Non-pigmented ciliary epithelial cell (primary cell): ENCODE results near the gene DRP2.
"Not testable (repeated sequence)": the region's sequence is repeated elsewhere in the genome, so short reads cannot be mapped to it uniquely, and the experiment has no call there.

Source experiments
- DNase-seq: peaks from one replicate; pipeline ENCODE4 v3.0.0-alpha.2; 2010; ENCODE audit warnings: low read depth

Gene DRP2

DNA sequence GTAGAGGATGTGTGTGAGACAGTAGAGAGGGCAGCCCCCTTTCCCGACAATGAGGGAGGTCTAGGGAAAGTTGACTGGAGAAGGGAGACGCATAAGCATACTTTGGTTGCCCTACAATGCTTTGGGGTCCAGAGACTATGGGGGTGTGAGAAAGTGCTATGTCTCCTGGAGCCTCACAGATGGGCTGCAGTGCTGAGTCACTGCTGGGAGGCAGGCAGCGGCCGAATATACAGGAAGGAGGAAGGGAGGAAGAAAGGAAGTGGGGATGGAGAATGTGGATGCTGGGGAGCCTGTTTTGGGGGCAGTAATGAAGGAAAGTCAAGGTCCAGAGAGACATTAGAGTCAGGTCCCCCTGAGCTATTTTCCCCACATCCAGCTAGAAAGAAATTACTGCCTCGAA, 12.7 kb downstream of the DRP2 start:
- no peak for DNase-seq

DNA sequence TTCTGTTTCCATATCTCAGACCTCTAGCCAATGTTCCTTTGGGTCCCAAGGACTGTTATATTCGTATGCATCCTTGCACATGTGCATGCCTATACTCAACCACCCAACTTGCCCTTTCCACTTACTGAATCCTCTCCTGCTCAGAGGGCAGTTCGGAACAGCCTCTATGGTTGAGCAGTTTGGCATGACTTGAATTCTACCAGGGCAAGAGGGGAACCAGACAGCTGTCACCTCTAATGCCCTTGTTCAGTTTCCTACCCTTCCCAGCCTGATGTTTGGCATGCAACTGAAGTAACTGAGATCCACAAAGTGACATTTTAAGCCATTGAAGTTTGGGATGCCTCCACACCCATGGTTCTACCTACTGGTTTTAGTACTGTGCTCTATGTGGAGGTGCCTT, 17.5 kb downstream of the DRP2 start:
- DNase-seq, result no peak

DNA sequence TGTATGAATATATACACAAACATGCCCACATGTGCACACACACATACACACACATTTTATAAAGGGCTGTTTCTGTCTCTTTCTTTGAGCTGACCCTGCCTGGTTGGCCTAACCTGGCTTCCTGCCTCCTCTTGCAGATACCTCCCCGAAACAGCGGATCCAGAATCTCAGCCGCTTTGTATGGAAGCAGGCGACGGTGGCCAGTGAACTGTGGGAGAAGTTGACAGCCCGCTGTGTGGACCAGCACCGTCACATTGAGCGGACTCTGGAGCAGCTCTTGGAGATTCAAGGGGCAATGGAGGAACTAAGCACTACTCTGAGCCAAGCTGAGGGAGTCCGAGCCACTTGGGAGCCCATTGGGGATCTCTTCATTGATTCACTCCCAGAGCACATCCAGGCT, 21.9 kb downstream of the DRP2 start:
- no peak for DNase-seq

DNA sequence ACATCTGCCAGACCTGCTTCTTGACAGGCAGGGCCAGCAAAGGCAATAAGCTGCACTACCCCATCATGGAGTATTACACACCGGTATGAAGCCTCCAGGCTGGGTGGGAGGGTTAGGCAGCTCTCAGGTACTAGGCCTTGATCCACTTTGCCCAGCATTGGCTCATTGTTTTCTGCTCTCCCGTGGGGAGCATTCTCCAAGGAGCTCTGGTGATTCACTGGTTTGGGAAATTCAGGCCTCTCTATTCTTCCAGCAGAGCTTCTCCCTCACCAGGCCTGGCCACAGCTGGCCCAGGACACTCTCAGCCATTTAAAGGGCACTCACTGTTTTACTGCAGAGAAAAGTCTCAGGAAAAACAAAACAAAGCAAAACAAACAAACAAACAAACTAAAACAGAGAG, 33.0 kb downstream of the DRP2 start:
- DNase-seq, result no peak

DNA sequence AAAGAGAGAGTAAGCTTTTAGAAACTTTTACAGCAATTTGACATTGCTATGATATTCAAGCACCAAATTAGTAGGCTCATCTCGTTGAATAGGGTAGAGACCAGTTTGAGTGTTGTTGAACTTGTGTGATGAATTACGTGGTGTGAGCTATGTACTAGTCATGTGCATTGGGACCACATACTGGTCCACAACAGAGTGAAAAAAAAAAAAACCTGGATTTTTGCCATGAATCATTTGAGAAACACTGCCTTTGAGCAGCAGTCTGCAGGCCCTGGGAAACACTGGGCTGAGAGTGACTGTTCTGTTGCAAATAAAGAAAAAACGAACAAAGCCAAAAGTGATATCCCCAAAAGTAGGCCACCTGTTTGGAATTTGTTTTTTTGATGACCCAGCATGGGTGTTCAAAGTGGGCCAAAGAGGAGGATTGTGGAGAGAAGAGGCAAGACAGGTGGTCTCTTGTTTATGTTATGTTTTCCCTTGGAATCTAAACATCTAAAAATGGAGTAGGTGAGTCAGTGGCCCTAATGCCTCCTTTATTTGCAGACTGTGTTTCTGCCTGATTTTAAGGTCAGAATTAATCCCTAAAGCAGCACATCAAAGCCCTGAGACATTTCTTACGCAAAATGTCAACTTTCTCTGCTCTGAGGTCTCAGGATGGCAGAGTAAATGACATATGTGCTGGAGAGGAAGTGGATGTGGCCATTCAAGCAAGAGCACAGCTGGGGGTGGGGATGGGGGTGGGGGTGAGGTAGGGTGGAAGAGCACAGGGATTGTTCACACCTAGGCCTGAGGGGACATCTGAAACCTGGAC, 38.1 kb downstream of the DRP2 start:
- no peak for DNase-seq

DNA sequence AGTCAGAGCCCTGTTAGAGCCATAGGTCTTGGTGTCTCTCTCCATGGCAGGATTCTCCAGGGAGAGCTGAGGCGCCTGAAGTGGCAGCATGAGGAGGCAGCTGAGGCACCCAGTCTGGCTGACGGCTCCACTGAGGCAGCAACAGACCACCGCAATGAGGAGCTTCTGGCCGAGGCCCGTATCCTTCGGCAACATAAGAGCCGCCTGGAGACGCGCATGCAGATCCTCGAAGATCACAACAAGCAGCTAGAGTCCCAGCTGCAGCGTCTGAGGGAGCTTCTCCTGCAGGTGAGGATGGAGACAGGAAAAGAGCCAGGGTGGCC, 38.6 kb downstream of the DRP2 start:
- no peak for DNase-seq

DNA sequence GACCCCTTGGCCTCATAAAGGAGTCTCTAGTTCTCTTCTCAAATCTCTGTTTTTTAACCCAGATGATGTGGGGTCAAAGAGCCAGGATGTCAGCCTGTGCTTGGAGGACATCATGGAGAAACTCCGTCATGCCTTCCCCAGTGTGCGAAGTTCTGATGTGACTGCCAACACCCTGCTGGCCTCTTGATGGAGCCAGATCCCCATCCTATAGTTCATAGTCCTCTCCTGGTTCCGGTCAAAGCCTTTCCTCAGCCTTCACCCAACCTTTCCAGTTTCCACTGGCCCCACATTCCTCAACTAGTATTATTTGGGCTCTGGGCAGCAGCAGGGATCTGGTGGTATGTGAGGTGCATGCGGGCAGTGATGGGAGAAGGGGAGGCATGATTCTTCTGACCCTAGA, 40.8 kb downstream of the DRP2 start:
- DNase-seq, result no peak

DNA sequence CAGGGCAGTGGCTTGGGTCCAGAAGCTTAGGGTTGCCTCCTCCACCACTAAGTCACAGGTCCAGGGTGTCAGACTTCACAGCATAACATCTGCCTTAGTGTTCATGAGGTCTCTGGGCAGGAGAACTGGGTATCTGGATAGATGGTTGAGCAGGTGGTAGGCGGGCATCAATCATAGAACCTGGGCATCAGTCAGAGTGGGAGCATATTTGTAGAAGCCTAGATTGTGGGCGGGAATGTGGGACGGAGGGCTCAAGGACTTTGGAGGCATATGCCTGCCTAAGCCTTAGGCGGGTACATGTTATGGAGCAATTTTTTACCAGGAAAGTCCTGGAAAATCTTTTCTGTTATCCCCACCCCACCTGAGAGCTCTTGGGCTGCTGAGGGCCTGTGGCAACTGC, 43.0 kb downstream of the DRP2 start:
- no peak for DNase-seq

DNA sequence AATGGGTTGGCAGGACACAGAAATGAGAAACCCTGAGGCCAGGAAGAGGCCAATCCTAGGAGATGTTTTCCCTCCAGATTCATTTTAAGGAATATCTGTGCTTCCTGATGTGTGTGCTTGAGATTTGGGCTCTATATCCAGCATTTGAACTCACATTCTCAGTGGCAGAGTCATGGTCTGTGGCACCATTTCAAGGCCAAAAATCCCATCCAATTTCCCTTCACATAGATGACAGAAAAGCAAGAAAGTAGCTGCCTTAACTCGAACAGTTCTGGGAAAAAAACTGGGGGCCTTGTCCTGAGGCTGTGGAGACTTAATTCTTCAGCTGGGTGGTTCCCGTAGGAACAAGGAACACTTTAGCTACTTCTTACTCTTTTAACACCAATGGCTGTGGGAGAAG, 44.2 kb downstream of the DRP2 start:
- no peak for DNase-seq

DNA sequence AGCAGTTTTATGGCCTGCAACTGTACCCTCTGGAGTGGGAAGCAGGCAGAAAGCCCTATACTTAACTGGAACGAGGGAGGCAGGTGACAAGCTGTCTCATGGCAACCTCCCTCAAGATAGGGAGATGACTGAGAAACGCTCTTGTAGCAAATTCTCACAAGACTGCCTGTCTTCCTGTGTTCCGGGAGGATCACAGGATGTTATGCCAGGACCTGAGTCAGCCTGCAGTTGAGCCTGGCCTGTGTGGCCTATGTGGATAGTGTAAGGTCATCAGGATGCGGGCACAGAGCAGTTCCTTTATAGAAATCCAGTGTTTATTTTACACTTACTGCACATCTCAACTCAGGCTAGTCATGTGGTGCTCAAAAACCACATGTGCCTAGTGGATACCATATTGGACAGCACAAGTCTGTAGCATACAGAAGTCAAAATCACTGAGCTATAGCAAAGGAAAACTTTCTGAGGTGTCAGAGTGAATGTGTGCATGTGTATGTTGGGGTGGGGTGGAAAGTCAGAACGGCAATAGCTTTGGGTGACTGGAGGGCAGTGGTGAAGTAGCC, 46.4 kb downstream of the DRP2 start:
- peak; percentile 23 for DNase-seq

DNA sequence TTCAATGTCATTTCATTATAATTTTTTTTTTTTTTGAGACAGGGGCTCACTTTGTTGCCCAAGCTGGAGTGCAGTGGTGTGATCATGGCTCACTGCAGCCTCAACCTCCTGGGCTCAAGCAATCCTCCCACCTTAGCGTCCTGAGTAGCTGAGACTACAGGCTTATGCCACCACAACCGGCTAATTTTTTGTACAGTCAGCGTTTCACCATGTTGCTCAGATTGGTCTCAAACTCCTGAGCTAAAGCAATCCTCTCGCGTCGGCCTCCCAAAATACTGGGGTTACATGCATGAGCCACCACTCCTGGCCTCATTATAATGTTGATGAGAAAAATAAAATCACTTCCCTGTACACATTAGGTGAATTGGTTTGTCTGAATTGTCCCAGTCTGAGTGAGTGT, 54.6 kb downstream of the DRP2 start:
- DNase-seq, result no peak

DNA sequence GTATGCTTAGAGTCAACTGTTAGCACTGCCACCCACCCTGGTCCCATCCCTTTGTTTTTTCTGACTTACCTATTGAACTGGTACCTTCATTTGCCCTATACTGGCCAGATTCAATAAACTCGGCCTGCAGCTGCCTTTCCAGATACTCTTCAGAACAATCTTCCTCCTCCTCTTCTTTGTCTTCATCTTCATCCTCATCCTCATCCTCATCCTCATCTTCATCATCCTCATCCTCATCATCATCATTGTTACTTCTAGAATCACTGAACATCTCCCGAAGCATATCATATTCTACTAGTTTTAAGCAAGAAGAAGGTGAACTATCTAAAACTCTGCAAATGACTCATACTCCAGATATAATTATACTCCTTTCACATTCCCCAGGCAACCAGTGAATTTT, 56.7 kb downstream of the DRP2 start:
- no peak for DNase-seq

DNA sequence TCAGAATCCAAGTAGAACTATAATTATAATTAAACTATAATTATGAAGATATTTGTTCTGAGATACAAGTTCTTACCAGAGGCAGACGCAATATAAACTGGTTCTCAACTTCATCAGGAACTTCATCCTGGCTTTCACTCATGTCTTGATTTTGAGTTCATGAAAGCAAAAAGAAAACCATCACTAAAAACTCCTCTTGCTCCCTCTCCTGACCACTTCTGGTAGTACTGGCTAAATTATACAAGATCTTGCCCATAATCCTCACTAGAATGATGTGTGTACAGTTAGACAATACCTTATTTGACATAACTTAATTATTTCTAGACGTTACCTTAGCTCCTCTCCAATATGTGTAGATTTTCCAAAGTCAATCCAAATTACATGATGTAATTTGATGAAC, 67.8 kb downstream of the DRP2 start:
- DNase-seq, result peak; percentile 8

DNA sequence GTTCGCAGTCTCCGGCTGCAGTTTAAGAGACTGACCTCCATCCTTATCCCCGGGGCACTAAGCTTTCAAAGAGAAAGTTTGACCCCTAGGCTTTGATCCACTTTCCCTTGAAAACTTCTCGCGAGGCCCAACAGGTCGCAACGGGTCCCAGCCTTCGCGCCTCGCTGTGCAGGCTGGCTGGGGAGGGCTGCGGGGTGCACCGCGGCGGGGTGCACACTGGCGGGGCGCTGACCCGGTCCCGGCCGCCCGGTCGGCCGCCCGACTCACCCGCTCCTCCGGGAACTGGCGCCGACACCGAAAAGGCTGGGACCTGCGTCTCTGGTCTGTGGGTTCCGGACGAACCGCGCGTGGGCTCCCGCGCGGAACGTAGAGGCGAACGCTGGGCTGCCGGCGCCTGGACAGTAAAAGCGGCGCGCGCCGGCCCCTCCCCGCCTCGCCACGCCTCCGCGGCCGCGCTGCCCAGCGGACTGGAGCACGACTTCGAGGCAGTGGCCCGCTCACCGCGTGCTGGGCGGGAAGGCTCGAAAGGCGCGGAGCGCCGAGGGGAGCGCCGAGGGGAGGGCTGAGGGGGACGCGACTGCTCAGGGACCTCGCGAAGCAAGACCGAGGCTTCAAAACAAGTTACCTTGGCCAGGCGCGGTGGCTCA, 71.5 kb downstream of the DRP2 start, which contains the start of gene TAF7L:
Gene TAF7L, minus strand, starts transcription at position 378 of the 647 bp plus-strand sequence. CDS start 3,791 bp downstream, outside the sequence.
- no peak for DNase-seq

DNA sequence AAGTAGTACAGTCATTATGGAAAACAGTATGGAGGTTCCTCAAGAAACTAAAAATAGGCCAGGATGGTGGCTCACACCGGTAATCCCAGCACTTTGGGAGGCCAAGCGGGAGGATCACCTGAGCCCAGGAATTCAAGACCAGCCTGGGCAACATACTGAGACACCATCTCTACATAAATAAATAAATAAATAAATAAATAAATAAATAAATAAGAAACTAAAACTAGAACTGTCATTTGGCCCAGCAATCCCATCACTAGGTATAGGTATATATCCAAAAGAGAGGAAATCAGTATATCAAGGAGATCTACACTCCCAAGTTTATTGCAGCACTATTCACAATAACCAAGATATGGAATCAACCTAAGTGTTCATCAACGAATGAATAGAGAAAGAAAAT, 76.0 kb downstream of the DRP2 start:
- DNase-seq, result not testable (repeated sequence)

DNA sequence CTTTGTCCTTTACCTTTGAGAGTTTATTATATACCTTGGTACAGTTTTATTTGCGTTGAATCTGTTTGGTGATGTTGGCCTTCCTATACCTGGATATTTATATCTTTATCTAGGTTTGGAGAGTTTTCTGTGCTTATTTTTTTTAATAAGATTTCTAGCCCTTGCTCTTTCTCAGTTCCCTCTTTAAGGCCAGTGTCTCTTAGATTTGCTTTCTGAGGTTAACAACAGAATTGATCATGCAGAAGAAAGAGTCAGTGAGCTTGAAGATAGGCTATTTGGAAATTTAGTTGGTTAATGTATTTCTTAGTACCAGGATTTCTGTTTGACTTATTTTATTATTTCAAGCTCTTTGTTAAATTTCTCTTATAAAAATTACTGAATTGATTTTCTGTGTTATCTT, 84.2 kb downstream of the DRP2 start:
- DNase-seq, result no peak
